Lower leg skin (tissue), 3 donors: ENCODE measurements around the gene LRIT3.
"Not testable (repeated sequence)": the region's sequence is repeated elsewhere in the genome, so short reads cannot be mapped to it uniquely, and the experiment has no call there.

ENCODE experiments used
- POLR2A ChIP-seq, 2 donors: fragments of 450-650 bp; IDR thresholded peaks; one replicate each; pipeline ENCODE4 v1.6.1; 2016 to 2017; ENCODE audit warnings: antibody characterized with exemption in 2 of 2, mild to moderate bottlenecking in 1 of 2, moderate library complexity in 1 of 2
- TF ChIP-seq, protein P1 (sequence below), 3 donors: fragments of 450-650 bp; IDR thresholded peaks; one replicate each; pipeline ENCODE4 v1.5.1; 2016; ENCODE audit warnings: antibody characterized with exemption in 3 of 3, mild to moderate bottlenecking in 3 of 3, moderate library complexity in 2 of 3

- TF ChIP-seq, protein P1, sequence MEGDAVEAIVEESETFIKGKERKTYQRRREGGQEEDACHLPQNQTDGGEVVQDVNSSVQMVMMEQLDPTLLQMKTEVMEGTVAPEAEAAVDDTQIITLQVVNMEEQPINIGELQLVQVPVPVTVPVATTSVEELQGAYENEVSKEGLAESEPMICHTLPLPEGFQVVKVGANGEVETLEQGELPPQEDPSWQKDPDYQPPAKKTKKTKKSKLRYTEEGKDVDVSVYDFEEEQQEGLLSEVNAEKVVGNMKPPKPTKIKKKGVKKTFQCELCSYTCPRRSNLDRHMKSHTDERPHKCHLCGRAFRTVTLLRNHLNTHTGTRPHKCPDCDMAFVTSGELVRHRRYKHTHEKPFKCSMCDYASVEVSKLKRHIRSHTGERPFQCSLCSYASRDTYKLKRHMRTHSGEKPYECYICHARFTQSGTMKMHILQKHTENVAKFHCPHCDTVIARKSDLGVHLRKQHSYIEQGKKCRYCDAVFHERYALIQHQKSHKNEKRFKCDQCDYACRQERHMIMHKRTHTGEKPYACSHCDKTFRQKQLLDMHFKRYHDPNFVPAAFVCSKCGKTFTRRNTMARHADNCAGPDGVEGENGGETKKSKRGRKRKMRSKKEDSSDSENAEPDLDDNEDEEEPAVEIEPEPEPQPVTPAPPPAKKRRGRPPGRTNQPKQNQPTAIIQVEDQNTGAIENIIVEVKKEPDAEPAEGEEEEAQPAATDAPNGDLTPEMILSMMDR (IDR thresholded peaks at IDR 0.05): not testable (repeated sequence)
- TF ChIP-seq POLR2A (IDR thresholded peaks at IDR 0.05): not testable (repeated sequence)
These were observed 11.8 kb downstream of the LRIT3 start for GRCh38 chr4:109859426-109860300.
